ENCODE data around the gene CREB5. TPM values are rescaled to one million over a fixed set of nuclear protein-coding genes. Genes with fewer than 3 reads are reported as not detected.
"Not testable (repeated sequence)": the region's sequence is repeated elsewhere in the genome, so short reads cannot be mapped to it uniquely, and the experiment has no call there.

The CREB5 gene
- total and polyA plus RNA-seq, 10 donors: 0.88 to 56.8 (median 23.5) TPM

- intact Hi-C loops (cut with DNase I; ENCODE audit: low total_unique reads): no loop called here
- H3K9me3 ChIP-seq: no peaks in the 10 kb centered on the region
- H3K4me3 ChIP-seq: no peak overlapping the region
- no peaks in the 10 kb centered on the region for H3K4me1 ChIP-seq
- DNase-seq: no peak
- H3K27me3 ChIP-seq (replicated peaks in 1 of 7): peaks cover 0 to 33% (median 0%) of the 10 kb centered on the region in 7 donors
- 72 to 87% (median 77%) methylated on average over 2 of the region's 2 CpGs for WGBS, 5 donors
- TF ChIP-seq POLR2A (IDR thresholded peaks at IDR 0.05) (no peak), CTCF (IDR thresholded peaks at IDR 0.05 in 8 of 11, conservative IDR thresholded peaks at IDR 0.05 in 3 of 11) (no peak), POLR2AphosphoS5 (IDR thresholded peaks at IDR 0.05) (no peak)
- H3K27ac ChIP-seq: no peak overlapping the region
- no peaks in the 10 kb centered on the region for H3K36me3 ChIP-seq
Observed at GRCh38 chr7:28395831-28396230, 16.5 kb upstream of the CREB5 start.

- Histone ChIP-seq H3K4me1 (no peaks in the 10 kb centered on the region), H3K9me3 (no peaks in the 10 kb centered on the region), H3K27ac (no peak overlapping the region), H3K27me3 (replicated peaks in 1 of 7) (peaks cover 0 to 22% (median 0%) of the 10 kb centered on the region in 7 donors), H3K4me3 (no peak overlapping the region), H3K36me3 (no peaks in the 10 kb centered on the region)
- TF ChIP-seq POLR2A (IDR thresholded peaks at IDR 0.05): no peak
- no peak for TF ChIP-seq CTCF (IDR thresholded peaks at IDR 0.05 in 8 of 11, conservative IDR thresholded peaks at IDR 0.05 in 3 of 11)
- TF ChIP-seq POLR2AphosphoS5 (IDR thresholded peaks at IDR 0.05): no peak
- WGBS, 5 donors: 80 to 96% (median 83%) methylated on average over 2 of the region's 2 CpGs
- intact Hi-C loops (cut with DNase I; ENCODE audit: low total_unique reads): no loop called here
- no peak for DNase-seq
Observed at GRCh38 chr7:28397141-28397540, 15.2 kb upstream of the CREB5 start.

GRCh38 chr7:28400838-28401360, 11.4 kb upstream of the CREB5 start:
- no peak for TF ChIP-seq POLR2AphosphoS5 (IDR thresholded peaks at IDR 0.05)
- TF ChIP-seq CTCF (IDR thresholded peaks at IDR 0.05 in 8 of 11, conservative IDR thresholded peaks at IDR 0.05 in 3 of 11): no peak
- TF ChIP-seq POLR2A (IDR thresholded peaks at IDR 0.05): no peak
- H3K4me1 ChIP-seq: no peaks in the 10 kb centered on the region
- WGBS, 5 donors: 82 to 88% (median 83%) methylated on average over 3 of the region's 3 CpGs
- H3K9me3 ChIP-seq: no peaks in the 10 kb centered on the region
- H3K27me3 ChIP-seq (replicated peaks in 1 of 7): peaks cover 0 to 8% (median 0%) of the 10 kb centered on the region in 7 donors
- intact Hi-C loops (cut with DNase I; ENCODE audit: low total_unique reads): no loop called here
- H3K4me3 ChIP-seq: no peak overlapping the region
- no peak overlapping the region for H3K27ac ChIP-seq
- DNase-seq: no peak
- no peaks in the 10 kb centered on the region for H3K36me3 ChIP-seq

- H3K36me3 ChIP-seq; H3K27ac ChIP-seq; intact Hi-C loops (cut with DNase I; ENCODE audit: low total_unique reads); DNase-seq; H3K9me3 ChIP-seq; H3K4me3 ChIP-seq; H3K4me1 ChIP-seq: not testable (repeated sequence)
- H3K27me3 ChIP-seq (replicated peaks in 1 of 7): peaks cover 0 to 14% (median 0%) of the 10 kb centered on the region in 7 donors
- 86 to 97% (median 93%) methylated on average over 2 to 4 of the region's 4 CpGs for WGBS, 5 donors
Observed at GRCh38 chr7:28401567-28401966, 10.8 kb upstream of the CREB5 start.

DNA sequence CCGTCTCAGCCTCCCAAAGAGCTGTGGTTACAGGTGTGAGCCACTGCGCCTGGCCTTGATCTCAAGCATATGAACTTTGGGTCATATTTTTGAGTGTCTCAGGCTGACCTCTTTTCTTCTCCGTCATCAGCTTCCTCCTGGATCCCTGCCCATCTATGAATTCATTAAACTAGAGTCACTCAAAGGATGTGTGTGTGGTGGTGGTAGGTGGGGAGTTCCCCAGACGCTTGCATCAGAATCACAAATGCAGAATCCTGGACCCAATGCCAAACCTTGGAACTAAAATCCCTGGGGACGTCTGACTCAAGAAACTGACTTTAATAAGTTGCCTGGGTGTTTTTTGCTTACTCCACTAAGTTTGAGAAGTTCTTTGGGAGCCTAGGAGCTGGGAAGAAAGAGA, 6.7 kb upstream of the CREB5 start:
- no peaks in the 10 kb centered on the region for H3K36me3 ChIP-seq
- H3K27ac ChIP-seq: no peak overlapping the region
- no peak overlapping the region for H3K4me3 ChIP-seq
- intact Hi-C loops (cut with DNase I; ENCODE audit: low total_unique reads): no loop called here
- H3K9me3 ChIP-seq: no peaks in the 10 kb centered on the region
- 30 to 61% (median 44%) methylated on average over 5 of the region's 5 CpGs for WGBS, 5 donors
- DNase-seq: no peak
- TF ChIP-seq POLR2AphosphoS5 (IDR thresholded peaks at IDR 0.05) (no peak), CTCF (IDR thresholded peaks at IDR 0.05 in 8 of 11, conservative IDR thresholded peaks at IDR 0.05 in 3 of 11) (no peak), POLR2A (IDR thresholded peaks at IDR 0.05) (no peak)
- peaks cover 14 to 22% (median 19%) of the 10 kb centered on the region in 6 donors for H3K4me1 ChIP-seq
- peaks cover 0 to 47% (median 29%) of the 10 kb centered on the region in 7 donors for H3K27me3 ChIP-seq (replicated peaks in 1 of 7)

All from spleen (tissue), 11 donors.